MCF 10A (cell line): Measurements from ENCODE around the gene TBC1D9. TPM values are rescaled to one million over a fixed set of nuclear protein-coding genes. Genes with fewer than 3 reads are reported as not detected.
A peak's percentile ranks its signal among the peaks of the same experiment; 100 is the strongest.

Experiments used
- Bru-seq: library from RNA; stranded (reverse); fragments of 400-500 nt; gene quantifications from one replicate; lab custom pipeline; 2021; lab: Mats Ljungman, UMichigan
- BruChase-seq, 2 experiments: library from RNA; stranded (reverse); fragments of 400-500 nt; gene quantifications; one replicate each; lab custom pipeline; 2021; lab: Mats Ljungman, UMichigan
- BruUV-seq: library from RNA; stranded (reverse); fragments of 400-500 nt; replicated peaks from 2 replicates; lab custom pipeline; 2021; lab: Mats Ljungman, UMichigan
- CTCF ChIA-PET: fragments of 300-600 bp; sonication (Branson Sonifier 250); formaldehyde crosslinking; extraction: SDS; loops from one replicate; lab custom pipeline; 2021; ENCODE audit warnings: antibody characterized with exemption, inconsistent platforms; lab: Yijun Ruan, JAX
- POLR2A ChIA-PET: fragments of 300-600, 350-650 bp; sonication (Branson Sonifier 250); formaldehyde crosslinking; extraction: SDS; loops from one replicate; lab custom pipeline; 2020; ENCODE audit warnings: antibody characterized with exemption, inconsistent platforms; lab: Yijun Ruan, JAX
- DNase-seq: peaks from one replicate; pipeline ENCODE4 v3.0.0-alpha.2; 2018; ENCODE audit not compliant: unreplicated experiment
- H3K27ac Mint-ChIP-seq: one replicate; pipeline ENCODE4 v1.8.0; 2022; ENCODE audit warnings: mild to moderate bottlenecking, low read depth, mixed read lengths; ENCODE audit not compliant: unreplicated experiment
- H3K27me3 Mint-ChIP-seq: one replicate; pipeline ENCODE4 v1.8.0; 2022; ENCODE audit warnings: mixed read lengths; ENCODE audit not compliant: insufficient read depth, unreplicated experiment
- H3K36me3 Mint-ChIP-seq: one replicate; pipeline ENCODE4 v1.8.0; 2022; ENCODE audit warnings: mild to moderate bottlenecking, moderate library complexity, mixed read lengths; ENCODE audit not compliant: insufficient read depth, unreplicated experiment
- H3K4me1 Mint-ChIP-seq: one replicate; pipeline ENCODE4 v1.8.0; 2022; ENCODE audit warnings: mixed read lengths; ENCODE audit not compliant: insufficient read depth, unreplicated experiment
- H3K4me3 Mint-ChIP-seq: one replicate; pipeline ENCODE4 v1.8.0; 2022; ENCODE audit warnings: mild to moderate bottlenecking, moderate library complexity, mixed read lengths; ENCODE audit not compliant: unreplicated experiment
- H3K9me3 Mint-ChIP-seq: one replicate; pipeline ENCODE4 v1.8.0; 2022; ENCODE audit warnings: mixed read lengths; ENCODE audit not compliant: unreplicated experiment
- CTCF ChIP-seq: fragments of 200-600 bp; IDR thresholded peaks from one replicate; pipeline ENCODE4 v1.8.0; 2022; ENCODE audit warnings: antibody characterized with exemption, mild to moderate bottlenecking; ENCODE audit not compliant: unreplicated experiment
- intact Hi-C: fragments of 100-400 bp; cut with micrococcal nuclease; formaldehyde crosslinking; loops from 2 replicates; pipeline ENCODE4 v1.14.1; 2022
- long read RNA-seq: library from polyadenylated mRNA; stranded (forward); transcript quantifications from one replicate; pipeline ENCODE4 v2.0.0, GENCODE V29; 2022
- total RNA-seq: library from RNA; stranded (reverse); gene quantifications from 2 replicates; pipeline ENCODE4 v1.2.3, GENCODE V29; 2022

TBC1D9 gene
- 17.4 and 23.2 TPM in 2 replicates for total RNA-seq
- Bru-seq, nascent RNA = percentile 79 among the genes with signal in this experiment
- percentile 72 among the genes with signal in this experiment for BruChase-seq, experiment 1, labeled RNA remaining after a 6-hour chase
- percentile 65 among the genes with signal in this experiment for BruChase-seq, experiment 2, labeled RNA remaining after a 2-hour chase
- long read RNA-seq, full-length matches to known transcripts = 2 of 12 reads
- long read RNA-seq, partial matches to known transcripts = 9 of 12 reads
- long read RNA-seq, other reads (novel, unspliced or antisense) = 1 of 12 reads

DNA sequence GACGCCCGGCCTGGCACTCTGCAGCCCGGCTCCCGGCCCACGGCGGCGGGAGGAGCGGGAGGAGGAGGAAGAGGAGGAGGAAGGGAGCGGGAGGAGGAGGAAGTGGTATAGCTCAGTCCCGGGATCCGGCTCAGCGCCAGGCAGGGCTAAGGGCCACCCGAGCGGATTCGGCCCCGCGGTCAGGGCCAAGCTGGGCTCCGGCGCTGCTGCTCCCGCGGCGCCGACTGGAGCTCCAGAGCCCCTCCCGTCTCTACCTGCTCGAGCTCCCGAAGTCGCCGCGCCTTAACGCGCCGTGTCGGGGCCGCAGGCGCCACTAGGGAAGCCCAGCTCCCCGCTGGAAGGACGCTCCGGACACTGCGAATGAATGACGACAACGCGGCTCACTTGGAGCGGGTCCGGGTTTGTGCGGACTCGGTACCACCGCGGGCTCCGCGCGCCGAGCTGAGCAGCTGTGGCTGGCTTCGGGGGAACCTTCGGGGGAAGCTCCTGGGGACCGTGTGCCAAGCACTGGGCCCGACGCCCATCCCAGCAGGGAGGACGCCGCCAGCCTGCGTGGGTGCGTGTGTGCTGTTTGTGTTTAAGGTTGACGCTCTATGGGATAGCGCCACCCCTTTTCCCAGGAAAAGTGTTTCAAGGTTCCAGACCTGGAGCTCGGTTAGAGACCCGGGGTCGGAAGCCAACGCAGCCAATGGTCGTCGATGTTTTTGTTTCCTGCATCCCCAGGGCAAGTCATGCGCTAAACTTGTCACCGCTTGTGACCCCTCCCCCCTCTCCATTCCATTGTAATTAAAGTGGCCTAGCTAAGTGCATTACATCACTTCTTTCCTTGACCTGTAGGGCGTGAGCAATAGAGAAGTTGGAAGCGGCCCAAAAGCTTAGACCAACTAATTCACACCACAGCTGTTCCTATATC is at the start of gene TBC1D9:
TBC1D9 (minus strand) TSS at position 67 of the 913 bp plus-strand sequence. CDS start 340 bp downstream, outside the sequence.
- ChIA-PET CTCF (interaction anchor here (0.6 to 1.4 kb wide), 11 partner anchors 16 to 664 kb away, joined by 3 to 5 read pairs (median 3); no protein-coding TSS in a partner anchor), POLR2A (interaction anchor here (0.5 to 1.8 kb wide), 34 partner anchors 8 to 1303 kb away, joined by 3 to 19 read pairs (median 4); partner anchors contain the start of gene RAB33B)
- Mint-ChIP-seq H3K4me1 (peaks cover 21% of the 10 kb centered on the region), H3K9me3 (no peaks in the 10 kb centered on the region), H3K4me3 (peak within 1 kb of the TSS; percentile 82), H3K27ac (peak within 1 kb of the TSS; percentile 57), H3K36me3 (no peaks in the 10 kb centered on the region), H3K27me3 (no peaks in the 10 kb centered on the region)
- TSS peak; percentile 75 for BruUV-seq
- DNase-seq = peak; percentile 92
- TF ChIP-seq CTCF = no peak
- intact Hi-C loops = loop anchor here (1.0 to 10.0 kb wide), 5 partner anchors 92 to 384 kb away; partner anchors contain the start of genes ELMOD2 and SCOC

GRCh38 chr4:140805293-140805692 is 49.1 kb upstream of the TBC1D9 start:
- Mint-ChIP-seq H3K36me3 (no peaks in the 10 kb centered on the region), H3K4me3 (no peak overlapping the region), H3K4me1 (no peaks in the 10 kb centered on the region), H3K27ac (no peak overlapping the region), H3K27me3 (no peaks in the 10 kb centered on the region), H3K9me3 (no peaks in the 10 kb centered on the region)
- no peak for TF ChIP-seq CTCF
- ChIA-PET CTCF (interaction anchor here (0.6 kb wide), 1 partner anchor 23 kb away, joined by 3 read pairs; no protein-coding TSS in a partner anchor), POLR2A (no interaction called here)
- intact Hi-C loops = no loop called here
- BruUV-seq = no TSS peak
- no peak for DNase-seq

- H3K4me3 Mint-ChIP-seq = no peak overlapping the region
- CTCF ChIA-PET = interaction anchor here (0.5 to 0.6 kb wide), 2 partner anchors 26 to 60 kb away, joined by 3 to 4 read pairs; no protein-coding TSS in a partner anchor
- no peak overlapping the region for H3K27ac Mint-ChIP-seq
- TF ChIP-seq CTCF = no peak
- no peaks in the 10 kb centered on the region for H3K36me3 Mint-ChIP-seq
- POLR2A ChIA-PET = interaction anchor here (1.3 to 1.4 kb wide), 2 partner anchors 12 to 46 kb away, joined by 4 read pairs; partner anchors contain the start of gene TBC1D9
- BruUV-seq = no TSS peak
- no peak for DNase-seq
- intact Hi-C loops = no loop called here
- H3K27me3 Mint-ChIP-seq = no peaks in the 10 kb centered on the region
- no peaks in the 10 kb centered on the region for H3K4me1 Mint-ChIP-seq
- no peaks in the 10 kb centered on the region for H3K9me3 Mint-ChIP-seq
Observed at GRCh38 chr4:140802591-140802990, 46.4 kb upstream of the TBC1D9 start.
